DMS53 treated with DMSO at 0.1 percent for 48 hours (cell line): ENCODE results near the gene ATM.

Experiments used
- DNase-seq: peaks from one replicate; lab custom pipeline; 2025; ENCODE audit not compliant: unreplicated experiment; lab: John Stamatoyannopoulos, UW

The ATM gene

GRCh38 chr11:108218912-108219783 is 3.7 kb upstream of the ATM start:
- no peak for DNase-seq

GRCh38 chr11:108220721-108221336 is 2.0 kb upstream of the ATM start:
- no peak for DNase-seq

GRCh38 chr11:108221371-108221770 is 1.5 kb upstream of the ATM start:
- no peak for DNase-seq

- no peak for DNase-seq
Observed at GRCh38 chr11:108221911-108222573, 825 bp upstream of the ATM start.

- no peak for DNase-seq
Observed at GRCh38 chr11:108223348-108224149, 682 bp downstream of the ATM start.

GRCh38 chr11:108224366-108224765 is 1.5 kb downstream of the ATM start:
- DNase-seq: no peak

- no peak for DNase-seq
Observed at GRCh38 chr11:108224911-108225786, 2.3 kb downstream of the ATM start.

GRCh38 chr11:108226036-108226435 is 3.2 kb downstream of the ATM start:
- DNase-seq: no peak

GRCh38 chr11:108228251-108228650 is 5.4 kb downstream of the ATM start:
- DNase-seq: no peak

GRCh38 chr11:108233277-108233945 is 10.5 kb downstream of the ATM start:
- DNase-seq: no peak

- no peak for DNase-seq
Observed at GRCh38 chr11:108235192-108235591, 12.3 kb downstream of the ATM start.

- DNase-seq: no peak
Observed at GRCh38 chr11:108235633-108236032, 12.8 kb downstream of the ATM start.

- no peak for DNase-seq
Observed at GRCh38 chr11:108237058-108237481, 14.2 kb downstream of the ATM start.

- no peak for DNase-seq
Observed at GRCh38 chr11:108239076-108239475, 16.2 kb downstream of the ATM start.

- DNase-seq: no peak
Observed at GRCh38 chr11:108241330-108242037, 18.6 kb downstream of the ATM start.

GRCh38 chr11:108242422-108242821 is 19.6 kb downstream of the ATM start:
- no peak for DNase-seq

- no peak for DNase-seq
Observed at GRCh38 chr11:108246308-108246707, 23.4 kb downstream of the ATM start.

GRCh38 chr11:108246885-108247284 is 24.0 kb downstream of the ATM start:
- DNase-seq: no peak

GRCh38 chr11:108253176-108253575 is 30.3 kb downstream of the ATM start:
- DNase-seq: no peak
